Measurements from ENCODE around the gene CMTM4. TPM values are rescaled to one million over a fixed set of nuclear protein-coding genes. Genes with fewer than 3 reads are reported as not detected.

Gene CMTM4
- total RNA-seq, 1 donor from 2014 or later: 35.1 TPM

DNA sequence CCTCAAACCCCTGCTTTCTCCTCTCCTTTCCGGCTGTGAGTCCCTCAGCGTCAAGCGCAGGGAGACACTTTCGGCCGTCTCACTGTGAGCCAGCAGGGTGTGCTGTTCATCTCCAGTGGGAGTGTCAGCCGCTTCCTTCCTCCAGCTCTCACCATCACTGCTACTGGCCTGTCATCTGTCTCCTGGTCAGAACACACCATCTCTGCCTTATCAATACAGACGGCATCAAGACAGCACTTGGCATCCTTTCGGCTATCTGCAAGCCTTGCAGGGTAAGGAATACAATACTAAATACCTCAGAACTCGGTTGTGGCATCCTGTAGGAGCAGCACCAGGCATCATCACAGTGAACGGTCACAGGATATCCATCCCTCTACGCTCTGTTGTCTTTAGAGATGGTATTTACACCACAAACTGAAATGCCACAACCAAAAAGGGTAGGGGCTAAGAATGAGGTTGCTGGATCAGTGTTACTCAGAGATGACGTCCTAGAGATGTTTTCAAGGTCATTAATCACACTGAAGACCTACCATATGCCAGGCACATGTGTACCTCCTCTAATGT, 20.7 kb upstream of the CMTM4 start:
- no peak for DNase-seq (ENCODE audit: low read depth)
- no peak overlapping the region for H3K4me3 ChIP-seq (ENCODE audit: low read depth, low read length)
- TF ChIP-seq, protein P1, sequence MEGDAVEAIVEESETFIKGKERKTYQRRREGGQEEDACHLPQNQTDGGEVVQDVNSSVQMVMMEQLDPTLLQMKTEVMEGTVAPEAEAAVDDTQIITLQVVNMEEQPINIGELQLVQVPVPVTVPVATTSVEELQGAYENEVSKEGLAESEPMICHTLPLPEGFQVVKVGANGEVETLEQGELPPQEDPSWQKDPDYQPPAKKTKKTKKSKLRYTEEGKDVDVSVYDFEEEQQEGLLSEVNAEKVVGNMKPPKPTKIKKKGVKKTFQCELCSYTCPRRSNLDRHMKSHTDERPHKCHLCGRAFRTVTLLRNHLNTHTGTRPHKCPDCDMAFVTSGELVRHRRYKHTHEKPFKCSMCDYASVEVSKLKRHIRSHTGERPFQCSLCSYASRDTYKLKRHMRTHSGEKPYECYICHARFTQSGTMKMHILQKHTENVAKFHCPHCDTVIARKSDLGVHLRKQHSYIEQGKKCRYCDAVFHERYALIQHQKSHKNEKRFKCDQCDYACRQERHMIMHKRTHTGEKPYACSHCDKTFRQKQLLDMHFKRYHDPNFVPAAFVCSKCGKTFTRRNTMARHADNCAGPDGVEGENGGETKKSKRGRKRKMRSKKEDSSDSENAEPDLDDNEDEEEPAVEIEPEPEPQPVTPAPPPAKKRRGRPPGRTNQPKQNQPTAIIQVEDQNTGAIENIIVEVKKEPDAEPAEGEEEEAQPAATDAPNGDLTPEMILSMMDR (conservative IDR thresholded peaks at IDR 0.05; ENCODE audit: low read depth, low read length): peak; percentile 44

DNA sequence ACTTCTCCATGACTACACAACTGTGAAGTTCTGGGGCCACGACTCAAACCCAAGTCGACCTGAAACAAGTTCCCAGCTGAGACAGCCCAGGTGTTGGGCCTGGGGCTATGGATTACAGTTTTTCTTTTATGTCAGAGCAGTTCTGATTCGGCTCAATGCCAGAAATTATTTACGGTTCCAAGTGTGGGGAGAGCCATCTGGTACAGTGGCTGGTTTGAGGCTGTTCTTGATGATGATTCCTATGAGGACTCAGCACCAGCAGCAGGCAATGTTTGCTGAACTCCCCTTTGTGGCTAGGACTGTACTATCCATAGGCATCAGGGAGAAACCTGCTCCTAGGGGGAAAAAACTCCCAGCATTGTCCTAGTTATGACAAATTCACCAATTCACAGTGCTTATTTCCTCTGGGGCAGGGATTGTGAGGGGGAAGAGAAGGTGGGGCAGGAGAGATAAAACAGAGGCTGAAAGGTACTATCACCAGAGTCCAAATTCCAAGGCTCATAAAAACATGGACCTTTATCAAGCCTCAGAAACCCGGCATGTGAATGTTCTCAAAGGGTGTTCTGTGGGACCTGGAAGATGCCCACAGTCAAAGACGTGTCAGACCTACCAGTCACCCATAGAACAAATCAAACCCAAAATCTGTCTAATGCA, 18.2 kb upstream of the CMTM4 start:
- no peak overlapping the region for H3K4me3 ChIP-seq (ENCODE audit: low read depth, low read length)
- TF ChIP-seq, protein P1 (conservative IDR thresholded peaks at IDR 0.05; ENCODE audit: low read depth, low read length): no peak
- no peak for DNase-seq (ENCODE audit: low read depth)

DNA sequence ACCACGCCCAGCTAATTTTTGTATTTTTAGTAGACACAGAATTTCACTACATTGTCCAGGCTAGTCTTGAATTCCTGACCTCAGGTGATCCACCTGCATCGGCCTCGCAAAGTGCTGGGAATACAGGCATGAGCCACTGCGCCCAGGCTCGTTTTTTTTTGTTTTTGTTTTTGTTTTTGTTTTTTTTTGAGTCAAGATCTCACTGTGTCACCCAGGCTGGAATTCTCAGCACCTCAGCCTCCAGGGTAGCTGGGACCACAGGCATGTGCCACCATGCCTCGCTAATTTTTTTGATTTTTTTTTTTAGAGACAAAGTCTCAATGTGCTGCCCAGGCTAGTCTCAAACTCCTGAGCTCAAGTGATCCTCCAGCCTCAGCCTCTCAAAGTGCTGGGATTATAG, 17.5 kb upstream of the CMTM4 start:
- DNase-seq (ENCODE audit: low read depth): no peak
- TF ChIP-seq, protein P1 (conservative IDR thresholded peaks at IDR 0.05; ENCODE audit: low read depth, low read length): no peak
- H3K4me3 ChIP-seq (ENCODE audit: low read depth, low read length): no peak overlapping the region

DNA sequence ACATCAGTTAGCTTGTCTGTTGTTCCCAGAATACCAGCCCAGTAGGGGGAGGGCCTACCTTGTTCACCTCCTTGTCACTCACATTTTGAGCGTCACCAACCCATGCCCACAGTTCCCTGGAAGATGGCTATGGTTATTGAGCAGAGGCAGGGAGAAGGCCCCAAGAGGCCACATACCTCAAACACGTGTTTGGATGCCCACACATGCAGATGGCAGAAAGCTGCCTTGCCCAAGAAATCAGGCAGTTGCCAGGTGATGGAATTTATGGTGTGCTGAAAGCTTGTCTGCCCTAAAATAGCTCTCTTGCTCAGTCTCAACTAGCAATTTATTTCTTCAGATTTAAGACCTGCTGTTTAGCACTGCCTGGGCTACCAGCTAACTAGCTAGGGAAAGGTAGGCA, 16.5 kb upstream of the CMTM4 start:
- no peak for DNase-seq (ENCODE audit: low read depth)
- TF ChIP-seq, protein P1 (conservative IDR thresholded peaks at IDR 0.05; ENCODE audit: low read depth, low read length): no peak
- H3K4me3 ChIP-seq (ENCODE audit: low read depth, low read length): no peak overlapping the region

DNA sequence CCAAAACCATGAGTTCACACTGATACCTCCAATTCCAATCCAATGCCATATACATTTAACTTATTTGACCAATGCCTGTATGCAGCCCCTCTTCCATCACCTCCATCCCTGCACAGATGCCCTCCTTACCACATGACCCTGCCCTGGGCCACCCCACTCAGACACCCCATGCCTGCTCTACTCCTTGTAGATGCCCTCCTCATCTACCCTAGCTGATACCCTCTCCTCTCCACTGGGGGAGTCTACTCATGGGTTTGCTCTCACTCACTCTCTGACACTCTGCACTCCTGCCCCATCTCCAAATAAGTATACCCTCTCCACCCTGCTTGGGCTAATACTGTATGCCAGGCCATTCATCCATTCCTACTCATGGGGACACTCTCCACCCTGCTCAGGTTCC, 16.0 kb upstream of the CMTM4 start:
- no peak for DNase-seq (ENCODE audit: low read depth)
- no peak overlapping the region for H3K4me3 ChIP-seq (ENCODE audit: low read depth, low read length)
- TF ChIP-seq, protein P1 (conservative IDR thresholded peaks at IDR 0.05; ENCODE audit: low read depth, low read length): no peak

DNA sequence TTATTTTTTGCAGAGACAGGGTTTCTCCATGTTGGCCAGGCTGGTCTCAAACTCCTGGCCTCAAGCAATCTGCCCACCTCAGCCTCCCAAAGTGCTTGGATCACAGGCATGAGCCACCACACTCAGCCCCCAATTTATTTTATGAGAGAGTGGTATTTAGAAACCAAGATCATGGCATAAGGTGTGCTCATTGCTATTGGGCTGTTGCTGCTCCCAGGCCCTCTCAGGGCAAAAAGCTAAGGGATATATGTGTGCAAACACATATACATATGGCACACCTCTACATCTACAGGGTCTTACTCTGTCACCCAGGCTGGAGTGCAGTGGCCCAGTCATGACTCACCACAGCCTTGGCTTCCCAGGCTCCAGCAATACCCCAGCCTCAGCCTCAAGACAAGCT, 15.0 kb upstream of the CMTM4 start:
- TF ChIP-seq, protein P1 (conservative IDR thresholded peaks at IDR 0.05; ENCODE audit: low read depth, low read length): no peak
- DNase-seq (ENCODE audit: low read depth): no peak
- H3K4me3 ChIP-seq (ENCODE audit: low read depth, low read length): no peak overlapping the region

DNA sequence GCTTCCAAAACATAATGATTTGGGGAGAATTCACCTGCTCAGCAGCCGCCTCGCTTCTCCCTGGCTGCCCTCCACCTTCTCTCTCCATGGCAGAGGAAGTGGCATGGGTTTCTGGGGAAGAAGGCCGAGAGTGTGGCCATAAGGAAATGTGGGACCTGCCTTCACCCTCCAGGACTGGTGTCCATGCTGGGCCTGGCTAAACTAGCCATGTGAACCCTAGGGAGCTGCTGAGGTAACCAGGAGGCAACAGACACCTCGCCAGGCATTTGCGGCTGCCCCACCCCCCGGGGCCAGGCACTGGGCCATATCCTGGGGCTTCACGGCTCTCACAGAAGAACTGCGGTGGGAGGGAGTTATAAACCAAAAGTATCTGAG, 9.9 kb upstream of the CMTM4 start:
- H3K4me3 ChIP-seq (ENCODE audit: low read depth, low read length): peak overlapping the region; percentile 26
- no peak for DNase-seq (ENCODE audit: low read depth)
- TF ChIP-seq, protein P1 (conservative IDR thresholded peaks at IDR 0.05; ENCODE audit: low read depth, low read length): no peak
